Ishikawa (cell line): ENCODE results near the gene PRSS38.
A peak's percentile ranks its signal among the peaks of the same experiment; 100 is the strongest.

ENCODE experiments used
- CEBPB ChIP-seq: IDR thresholded peaks from 2 replicates; pipeline ENCODE4 v1.6.1; 2012
- CREB1 ChIP-seq: IDR thresholded peaks from 2 replicates; pipeline ENCODE4 v1.6.1; 2012; ENCODE audit warnings: low read depth
- EGR1 ChIP-seq: IDR thresholded peaks from 2 replicates; pipeline ENCODE4 v1.6.1; 2012
- EP300 ChIP-seq: IDR thresholded peaks from 2 replicates; pipeline ENCODE4 v1.6.1; 2012; ENCODE audit warnings: borderline replicate concordance
- FOXM1 ChIP-seq: IDR thresholded peaks from 2 replicates; pipeline ENCODE4 v1.6.1; 2012; ENCODE audit warnings: low read depth, borderline replicate concordance
- MAX ChIP-seq: IDR thresholded peaks from 2 replicates; pipeline ENCODE4 v1.6.1; 2012
- NFIC ChIP-seq: IDR thresholded peaks from 2 replicates; pipeline ENCODE4 v1.6.1; 2012
- RAD21 ChIP-seq: IDR thresholded peaks from 2 replicates; pipeline ENCODE4 v1.6.1; 2012; ENCODE audit warnings: low read depth
- REST ChIP-seq: IDR thresholded peaks from 2 replicates; pipeline ENCODE4 v1.6.1; 2012; ENCODE audit warnings: low read depth, mild to moderate bottlenecking
- TAF1 ChIP-seq: IDR thresholded peaks from 2 replicates; pipeline ENCODE4 v1.6.1; 2012; ENCODE audit warnings: low read depth, mild to moderate bottlenecking
- TCF12 ChIP-seq: IDR thresholded peaks from 2 replicates; pipeline ENCODE4 v1.6.1; 2012; ENCODE audit warnings: low read depth
- TEAD4 ChIP-seq: IDR thresholded peaks from 2 replicates; pipeline ENCODE4 v1.6.1; 2012
- USF1 ChIP-seq: IDR thresholded peaks from 2 replicates; pipeline ENCODE4 v1.6.1; 2012
- YY1 ChIP-seq: IDR thresholded peaks from 2 replicates; pipeline ENCODE4 v1.6.1; 2012; ENCODE audit warnings: low read depth
- ZBTB7A ChIP-seq: IDR thresholded peaks from 2 replicates; pipeline ENCODE4 v1.6.1; 2012; ENCODE audit warnings: low read depth

Gene PRSS38

GRCh38 chr1:227778401-227778947, 37.0 kb upstream of the PRSS38 start:
- TF ChIP-seq CEBPB (no peak), CREB1 (no peak), TCF12 (no peak), MAX (no peak), TAF1 (no peak), EGR1 (no peak), TEAD4 (no peak), EP300 (0 out of 2 replicates have a peak, but pooled peaks have one; percentile 67), ZBTB7A (no peak), USF1 (no peak), YY1 (no peak), REST (no peak), NFIC (0 out of 2 replicates have a peak, but pooled peaks have one; percentile 4)

- TF ChIP-seq CEBPB (no peak), MAX (no peak), TAF1 (no peak), TCF12 (no peak), NFIC (no peak), EGR1 (no peak), REST (no peak), CREB1 (no peak), TEAD4 (no peak), EP300 (no peak), FOXM1 (no peak), RAD21 (no peak), USF1 (no peak), ZBTB7A (no peak), YY1 (no peak)
These were observed 36.4 kb upstream of the PRSS38 start for GRCh38 chr1:227779021-227779441.

- TF ChIP-seq RAD21 (no peak), MAX (no peak), YY1 (no peak), FOXM1 (no peak), CEBPB (no peak), EGR1 (no peak), EP300 (no peak), TCF12 (no peak), NFIC (no peak), USF1 (no peak), TAF1 (no peak), REST (no peak), CREB1 (no peak), ZBTB7A (no peak), TEAD4 (no peak)
These were observed 35.8 kb upstream of the PRSS38 start for GRCh38 chr1:227779685-227780084.
